GM18951 (cell line): Measurements from ENCODE around the gene NIPAL3.

Experiments
- POLR2A ChIP-seq: IDR thresholded peaks from 4 replicates; pipeline ENCODE4 v1.6.1; 2011; ENCODE audit warnings: mild to moderate bottlenecking; ENCODE audit not compliant: insufficient read length, insufficient read depth; ENCODE audit errors: extremely low read depth
- in situ Hi-C: fragments of 300-500 bp; cut with MboI; formaldehyde crosslinking; loops from one replicate; pipeline ENCODE4 v1.12.0; 2022; ENCODE audit warnings: low sequenced_read_pairs, mixed read lengths, inconsistent platforms; ENCODE audit not compliant: unreplicated experiment

NIPAL3 gene

DNA sequence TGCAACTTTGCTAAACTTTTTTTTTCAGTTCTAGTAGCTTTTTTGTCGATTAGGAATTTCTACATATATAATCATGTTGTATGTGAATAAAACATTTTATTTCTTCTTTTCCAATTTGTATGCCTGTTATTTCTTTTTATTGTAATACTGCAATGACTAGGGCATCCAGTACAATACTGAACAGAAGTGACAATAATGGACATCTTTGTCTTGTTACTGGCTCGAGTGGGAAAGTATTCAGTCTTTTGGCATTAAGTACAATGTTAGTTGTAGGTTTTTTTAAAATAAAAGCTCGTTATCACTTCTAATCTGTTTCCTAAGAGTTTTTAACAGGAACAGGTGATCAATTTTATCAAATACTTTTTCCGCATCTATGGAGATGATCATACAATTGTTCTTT, 11.8 kb upstream of the NIPAL3 start:
- no peak for TF ChIP-seq POLR2A
- in situ Hi-C loops = no loop called here

DNA sequence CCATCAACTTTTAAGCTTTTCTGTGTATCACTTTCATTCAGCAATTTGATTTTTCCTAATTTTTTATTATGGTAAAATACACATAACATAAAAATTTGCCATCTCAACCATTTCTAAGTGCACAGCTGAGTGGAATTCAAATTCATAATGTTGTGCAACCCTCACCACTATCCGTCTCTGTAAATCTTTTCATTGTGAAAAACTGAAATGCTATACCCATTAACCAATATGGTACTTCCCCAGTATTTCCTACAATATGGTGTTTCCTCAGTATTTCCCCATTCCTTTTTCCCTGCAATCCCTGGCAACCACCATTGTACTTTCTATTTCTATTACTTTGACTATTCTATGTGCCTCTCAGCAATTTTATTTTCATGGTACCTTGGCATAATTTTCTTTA, 8.8 kb upstream of the NIPAL3 start:
- TF ChIP-seq POLR2A = no peak
- in situ Hi-C loops = no loop called here

GRCh38 chr1:24409535-24409934, 6.1 kb upstream of the NIPAL3 start:
- in situ Hi-C loops = no loop called here
- TF ChIP-seq POLR2A = no peak

GRCh38 chr1:24410750-24411149, 4.9 kb upstream of the NIPAL3 start:
- in situ Hi-C loops = no loop called here
- no peak for TF ChIP-seq POLR2A

DNA sequence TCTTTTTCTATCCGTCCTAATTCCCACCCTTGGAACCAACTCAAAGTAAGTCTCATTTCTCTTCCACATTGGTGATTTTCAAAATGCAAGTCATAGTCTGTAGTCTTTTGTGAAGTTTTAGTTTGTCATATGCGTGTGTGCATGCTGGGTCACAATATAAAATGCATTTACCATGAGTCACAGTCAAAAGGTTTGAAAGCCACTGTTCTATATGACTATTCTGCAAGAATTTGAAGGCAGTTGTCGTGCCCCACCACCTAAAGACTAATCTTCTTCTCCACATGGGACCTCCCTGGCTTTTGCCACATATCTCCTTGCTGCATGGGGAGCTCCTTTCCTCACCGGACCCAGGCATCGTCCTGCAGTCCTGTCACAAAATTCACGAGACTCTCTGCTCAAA, 3.6 kb upstream of the NIPAL3 start:
- no peak for TF ChIP-seq POLR2A
- in situ Hi-C loops = no loop called here

GRCh38 chr1:24412408-24412807, 3.2 kb upstream of the NIPAL3 start:
- in situ Hi-C loops = no loop called here
- no peak for TF ChIP-seq POLR2A

GRCh38 chr1:24413350-24414163, 2.0 kb upstream of the NIPAL3 start, which contains the start of gene STPG1:
TSS of gene STPG1 (minus strand) at chr1:24413782. CDS start at chr1:24401388, 12,394 bp downstream.
- no peak for TF ChIP-seq POLR2A
- in situ Hi-C loops = no loop called here

DNA sequence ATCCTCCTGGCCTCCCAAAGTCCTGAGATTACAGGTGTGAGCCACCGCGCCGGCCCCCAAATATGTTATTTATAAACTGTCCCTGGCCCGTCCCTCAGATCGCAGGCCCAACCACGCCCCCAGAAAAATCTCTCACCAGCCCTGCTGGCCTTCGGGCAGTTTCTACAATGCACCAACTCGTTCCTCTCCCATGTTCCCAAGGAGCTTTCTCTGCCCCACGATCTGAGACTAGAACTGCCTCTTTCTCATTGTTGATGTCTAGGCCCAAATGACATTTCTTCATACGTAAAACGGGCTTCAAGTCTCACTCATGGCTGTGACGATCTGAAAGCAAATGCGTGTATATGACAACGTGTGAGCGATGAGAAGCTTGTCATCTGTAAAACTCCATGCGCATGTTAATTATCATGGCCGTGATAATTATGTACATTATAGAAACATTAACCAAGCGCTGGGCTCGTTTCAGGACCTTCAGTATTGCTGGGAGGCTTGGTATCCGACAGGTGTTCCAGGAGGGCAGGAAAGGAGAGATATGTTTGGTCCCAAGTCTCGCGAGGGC, 748 bp upstream of the NIPAL3 start:
- in situ Hi-C loops = no loop called here
- no peak for TF ChIP-seq POLR2A

GRCh38 chr1:24415910-24416665, 486 bp downstream of the NIPAL3 start:
- no peak for TF ChIP-seq POLR2A
- in situ Hi-C loops = no loop called here

- TF ChIP-seq POLR2A = no peak
- in situ Hi-C loops = no loop called here
Measured at GRCh38 chr1:24416666-24417391, 1.2 kb downstream of the NIPAL3 start.

GRCh38 chr1:24417681-24418080, 2.1 kb downstream of the NIPAL3 start:
- no peak for TF ChIP-seq POLR2A
- in situ Hi-C loops = no loop called here

- in situ Hi-C loops = no loop called here
- TF ChIP-seq POLR2A = no peak
Measured at GRCh38 chr1:24418898-24419628, 3.5 kb downstream of the NIPAL3 start.

GRCh38 chr1:24420547-24420946, 4.9 kb downstream of the NIPAL3 start:
- in situ Hi-C loops = no loop called here
- no peak for TF ChIP-seq POLR2A

- no peak for TF ChIP-seq POLR2A
- in situ Hi-C loops = no loop called here
Measured at GRCh38 chr1:24421502-24421901, 5.9 kb downstream of the NIPAL3 start.
